Endodermal cell (in vitro differentiated cells): ENCODE data around the gene PYGM. TPM values are rescaled to one million over a fixed set of nuclear protein-coding genes. Genes with fewer than 3 reads are reported as not detected.

Experiments used
- DNase-seq: peaks from one replicate; pipeline ENCODE4 v3.0.0-alpha.2; 2017
- H3K27ac ChIP-seq: 2 replicates; pipeline ENCODE4 v1.5.1; 2013; ENCODE audit warnings: mild to moderate bottlenecking, low read depth, low read length, moderate library complexity
- H3K27me3 ChIP-seq: 2 replicates; pipeline ENCODE4 v1.6.1; 2013; ENCODE audit warnings: mild to moderate bottlenecking, low read length, moderate library complexity; ENCODE audit not compliant: insufficient read depth, control insufficient read depth, poor library complexity, severe bottlenecking
- H3K36me3 ChIP-seq: 2 replicates; pipeline ENCODE4 v1.7.0; 2013; ENCODE audit warnings: mild to moderate bottlenecking, low read length, moderate library complexity; ENCODE audit not compliant: control insufficient read depth, insufficient read depth
- H3K4me1 ChIP-seq: one replicate; pipeline ENCODE4 v1.7.0; 2013; ENCODE audit warnings: low read length; ENCODE audit not compliant: control insufficient read depth, insufficient read depth
- H3K4me3 ChIP-seq: 2 replicates; pipeline ENCODE4 v1.5.1; 2013; ENCODE audit warnings: mild to moderate bottlenecking, low read length, moderate library complexity
- H3K9ac ChIP-seq: 2 replicates; pipeline ENCODE4 v1.6.1; 2013; ENCODE audit warnings: mild to moderate bottlenecking, low read length, moderate library complexity; ENCODE audit not compliant: poor library complexity, severe bottlenecking; ENCODE audit errors: extremely low read depth
- H3K9me3 ChIP-seq: 2 replicates; pipeline ENCODE4 v1.6.1; 2013; ENCODE audit warnings: mild to moderate bottlenecking, low read length, moderate library complexity; ENCODE audit not compliant: control insufficient read depth
- H3K27ac Mint-ChIP-seq: 2 replicates; pipeline ENCODE4 v1.8.0; 2020; ENCODE audit warnings: mixed read lengths
- H3K27me3 Mint-ChIP-seq: 2 replicates; pipeline ENCODE4 v1.8.0; 2021; ENCODE audit warnings: mild to moderate bottlenecking, mixed read lengths; ENCODE audit not compliant: insufficient read depth
- H3K36me3 Mint-ChIP-seq: 2 replicates; pipeline ENCODE4 v1.8.0; 2020; ENCODE audit warnings: low read depth, mixed read lengths
- H3K4me1 Mint-ChIP-seq: 2 replicates; pipeline ENCODE4 v1.8.0; 2020; ENCODE audit warnings: mixed read lengths
- H3K4me3 Mint-ChIP-seq: 2 replicates; pipeline ENCODE4 v1.8.0; 2020; ENCODE audit warnings: mild to moderate bottlenecking, moderate library complexity, mixed read lengths
- H3K9me3 Mint-ChIP-seq: 2 replicates; pipeline ENCODE4 v1.8.0; 2020; ENCODE audit warnings: mild to moderate bottlenecking, mixed read lengths
- WGBS, 2 experiments: methylation state at CpG; one replicate each; pipeline versions ENCODE4 v1.1.5 to v1.1.7; 2013; ENCODE audit warnings: missing lambda C conversion rate in 2 of 2, mixed read lengths in 1 of 2; ENCODE audit not compliant: insufficient coverage in 1 of 2, insufficient read length in 1 of 2; 5-methylcytosine and 5-hydroxymethylcytosine counted together
- total RNA-seq, 2 donors: library from RNA; stranded (reverse); fragmentation: NEBNext Ultra II Directional in 1 of 2; extraction: Animal tissue kit (Norgen Biotek cat#: 25700) in 1 of 2; gene quantifications; 2 replicates in 1 of 2; 3 replicates in 1 of 2; pipeline ENCODE4 v1.2.1, GENCODE V29; 2021
- TF ChIP-seq, protein P1 (sequence below): fragments of 200-600 bp; sonication (generic); conservative IDR thresholded peaks from 2 replicates; pipeline ENCODE4 v1.5.0; 2021; ENCODE audit warnings: antibody characterized with exemption, mild to moderate bottlenecking

The PYGM gene
- total RNA-seq, 2 donors from 2014 or later = 1.1 to 1.2 TPM

DNA sequence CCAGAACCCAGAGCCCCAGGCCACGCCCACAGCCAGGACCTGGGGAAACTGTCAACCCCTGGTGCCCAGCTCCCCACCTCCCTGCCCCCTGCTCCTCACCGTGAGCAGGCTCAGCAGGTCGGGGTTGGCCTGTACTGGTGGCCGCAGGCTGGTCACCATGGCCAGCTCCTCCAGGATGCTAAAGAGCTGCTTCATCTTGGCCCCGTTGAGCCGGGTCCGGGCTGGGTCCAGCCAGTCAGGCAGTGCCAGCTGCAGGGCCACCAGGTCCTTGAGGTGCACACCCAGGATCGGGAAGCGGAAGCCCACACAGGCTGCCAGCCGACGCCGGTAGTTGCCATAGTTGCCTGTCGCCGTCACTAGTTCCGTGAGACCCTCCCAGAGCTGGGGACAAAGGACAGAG lies 23.1 kb downstream of the PYGM start:
- no peak overlapping the region for H3K9ac ChIP-seq
- H3K27me3 ChIP-seq = peaks cover 23% of the 10 kb centered on the region
- Mint-ChIP-seq H3K36me3 (no peaks in the 10 kb centered on the region), H3K9me3 (no peaks in the 10 kb centered on the region), H3K27me3 (peaks cover 43% of the 10 kb centered on the region), H3K4me3 (no peak overlapping the region), H3K4me1 (peaks cover 10% of the 10 kb centered on the region), H3K27ac (no peak overlapping the region)
- no peak overlapping the region for H3K27ac ChIP-seq
- no peaks in the 10 kb centered on the region for H3K4me1 ChIP-seq
- no peak for DNase-seq
- no peak overlapping the region for H3K4me3 ChIP-seq
- TF ChIP-seq, protein P1, sequence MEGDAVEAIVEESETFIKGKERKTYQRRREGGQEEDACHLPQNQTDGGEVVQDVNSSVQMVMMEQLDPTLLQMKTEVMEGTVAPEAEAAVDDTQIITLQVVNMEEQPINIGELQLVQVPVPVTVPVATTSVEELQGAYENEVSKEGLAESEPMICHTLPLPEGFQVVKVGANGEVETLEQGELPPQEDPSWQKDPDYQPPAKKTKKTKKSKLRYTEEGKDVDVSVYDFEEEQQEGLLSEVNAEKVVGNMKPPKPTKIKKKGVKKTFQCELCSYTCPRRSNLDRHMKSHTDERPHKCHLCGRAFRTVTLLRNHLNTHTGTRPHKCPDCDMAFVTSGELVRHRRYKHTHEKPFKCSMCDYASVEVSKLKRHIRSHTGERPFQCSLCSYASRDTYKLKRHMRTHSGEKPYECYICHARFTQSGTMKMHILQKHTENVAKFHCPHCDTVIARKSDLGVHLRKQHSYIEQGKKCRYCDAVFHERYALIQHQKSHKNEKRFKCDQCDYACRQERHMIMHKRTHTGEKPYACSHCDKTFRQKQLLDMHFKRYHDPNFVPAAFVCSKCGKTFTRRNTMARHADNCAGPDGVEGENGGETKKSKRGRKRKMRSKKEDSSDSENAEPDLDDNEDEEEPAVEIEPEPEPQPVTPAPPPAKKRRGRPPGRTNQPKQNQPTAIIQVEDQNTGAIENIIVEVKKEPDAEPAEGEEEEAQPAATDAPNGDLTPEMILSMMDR = no peak
- WGBS, 2 experiments = 92 to 100% methylated on average over 3 to 12 of the region's 15 CpGs
- H3K9me3 ChIP-seq = no peaks in the 10 kb centered on the region
- no peaks in the 10 kb centered on the region for H3K36me3 ChIP-seq

DNA sequence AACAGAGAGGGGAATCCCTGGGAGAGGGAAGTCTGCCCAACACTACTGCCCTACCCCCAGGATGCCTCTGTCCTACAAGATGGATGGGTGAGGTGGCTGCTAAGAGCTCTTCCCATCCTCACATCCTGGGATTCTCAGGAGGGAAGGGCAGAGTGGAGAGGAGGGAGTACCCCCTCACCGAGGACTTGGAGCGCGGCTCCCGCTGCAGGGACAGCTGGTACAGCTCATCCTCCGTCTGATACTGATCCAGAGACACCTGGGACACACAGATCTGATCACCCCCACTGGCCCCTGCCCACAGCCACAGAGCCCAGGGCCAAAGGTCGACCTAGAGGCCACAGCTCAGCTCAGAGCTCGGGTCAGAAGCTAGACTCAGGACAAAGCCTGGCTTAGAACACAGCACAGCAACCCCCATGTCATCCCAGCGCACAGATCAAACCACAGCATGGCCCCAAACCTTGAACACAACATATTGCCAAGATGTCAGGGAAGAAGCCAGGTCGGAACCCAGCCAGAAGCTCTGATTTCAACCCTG lies 24.0 kb downstream of the PYGM start:
- peaks cover 36% of the 10 kb centered on the region for H3K27me3 Mint-ChIP-seq
- Histone ChIP-seq H3K27ac (no peak overlapping the region), H3K9me3 (no peaks in the 10 kb centered on the region), H3K9ac (no peak overlapping the region), H3K4me3 (no peak overlapping the region), H3K4me1 (no peaks in the 10 kb centered on the region), H3K27me3 (peaks cover 15% of the 10 kb centered on the region), H3K36me3 (no peaks in the 10 kb centered on the region)
- no peaks in the 10 kb centered on the region for H3K9me3 Mint-ChIP-seq
- DNase-seq = no peak
- H3K27ac Mint-ChIP-seq = no peak overlapping the region
- H3K4me3 Mint-ChIP-seq = no peak overlapping the region
- TF ChIP-seq, protein P1 = no peak
- H3K36me3 Mint-ChIP-seq = no peaks in the 10 kb centered on the region
- H3K4me1 Mint-ChIP-seq = peaks cover 6% of the 10 kb centered on the region
- WGBS, 2 experiments = 90 to 93% methylated on average over 5 to 9 of the region's 9 CpGs

DNA sequence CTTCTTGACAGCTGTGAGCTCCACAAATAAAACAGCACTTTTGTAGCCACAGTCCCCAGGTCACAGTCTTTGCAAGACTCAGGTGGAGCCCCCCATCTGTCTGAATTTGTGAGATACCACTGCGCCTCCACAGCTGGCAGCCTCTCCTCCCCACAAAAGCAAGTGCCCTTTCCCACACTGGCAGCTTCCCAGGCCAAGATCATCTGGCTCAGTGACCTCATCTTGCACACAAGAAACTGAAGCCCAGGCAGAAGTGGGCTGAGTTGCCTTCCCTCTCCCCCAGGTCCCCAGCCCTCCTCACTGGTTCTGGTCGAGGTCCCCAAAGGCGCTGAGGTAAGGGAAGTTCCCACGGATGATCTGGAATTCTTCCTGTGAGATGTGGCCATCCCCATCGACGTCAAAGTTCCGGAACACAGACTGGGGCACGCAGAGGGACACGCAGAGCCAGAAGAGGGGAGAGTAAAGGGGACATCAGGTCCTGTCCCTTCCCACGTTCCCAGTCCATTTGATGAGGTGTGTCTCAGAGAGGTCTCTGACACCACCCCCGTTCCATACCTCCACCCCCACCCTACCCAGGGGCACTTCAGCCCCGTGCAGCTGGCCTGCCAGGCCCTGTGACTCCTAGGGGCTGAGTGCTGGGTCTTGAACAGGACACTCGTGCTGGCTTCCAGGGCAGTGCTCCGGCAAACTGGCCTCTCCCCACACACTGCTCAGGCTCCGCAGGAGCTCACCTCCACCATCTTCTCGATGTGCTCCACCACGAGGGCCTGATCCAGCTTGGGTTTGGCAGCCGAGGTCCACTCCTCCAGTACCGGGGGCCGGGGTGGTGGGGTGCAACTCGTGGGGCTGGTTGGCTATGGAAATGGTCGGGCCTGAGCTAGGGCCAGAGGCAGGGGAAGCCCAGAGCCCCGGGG lies 24.7 kb downstream of the PYGM start:
- no peak overlapping the region for H3K4me3 Mint-ChIP-seq
- peaks cover 35% of the 10 kb centered on the region for H3K27me3 Mint-ChIP-seq
- H3K4me1 ChIP-seq = no peaks in the 10 kb centered on the region
- 85 to 86% methylated on average over 12 to 23 of the region's 23 CpGs for WGBS, 2 experiments
- peaks cover 15% of the 10 kb centered on the region for H3K27me3 ChIP-seq
- H3K9me3 Mint-ChIP-seq = no peaks in the 10 kb centered on the region
- H3K9me3 ChIP-seq = no peaks in the 10 kb centered on the region
- no peak overlapping the region for H3K27ac Mint-ChIP-seq
- H3K27ac ChIP-seq = no peak overlapping the region
- H3K36me3 ChIP-seq = no peaks in the 10 kb centered on the region
- TF ChIP-seq, protein P1 = no peak
- H3K4me3 ChIP-seq = no peak overlapping the region
- H3K9ac ChIP-seq = no peak overlapping the region
- no peaks in the 10 kb centered on the region for H3K36me3 Mint-ChIP-seq
- DNase-seq = no peak
- H3K4me1 Mint-ChIP-seq = peaks cover 6% of the 10 kb centered on the region
